GM19351 (cell line): ENCODE data around the gene ANKFN1.
A peak's percentile ranks its signal among the peaks of the same experiment; 100 is the strongest.

ENCODE experiments used
- ATAC-seq: cut with Tn5 transposase; IDR thresholded peaks from one replicate; pipeline ENCODE4 v1.9.1; 2021; ENCODE audit warnings: mild to moderate bottlenecking, moderate library complexity; ENCODE audit not compliant: unreplicated experiment

The ANKFN1 gene

DNA sequence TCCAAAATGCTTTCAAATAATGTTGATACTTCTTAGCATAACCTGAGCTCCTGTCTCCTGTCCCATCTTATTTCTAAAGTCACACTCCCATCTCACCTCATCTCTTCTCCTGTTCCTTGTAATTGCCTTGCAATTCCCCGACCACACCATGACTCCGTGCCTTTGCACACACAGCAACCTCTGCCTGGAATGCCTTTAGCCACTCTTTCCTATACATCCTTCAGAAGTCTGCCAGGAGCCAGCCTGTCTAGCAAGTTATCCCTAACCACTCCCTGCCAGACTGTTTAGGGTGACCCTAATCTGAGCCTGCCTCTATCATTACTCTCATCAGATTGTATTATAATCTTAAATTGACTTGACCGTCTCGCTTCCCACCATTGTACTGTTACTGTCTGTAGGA, 272.2 kb downstream of the ANKFN1 start:
- no peak for ATAC-seq

DNA sequence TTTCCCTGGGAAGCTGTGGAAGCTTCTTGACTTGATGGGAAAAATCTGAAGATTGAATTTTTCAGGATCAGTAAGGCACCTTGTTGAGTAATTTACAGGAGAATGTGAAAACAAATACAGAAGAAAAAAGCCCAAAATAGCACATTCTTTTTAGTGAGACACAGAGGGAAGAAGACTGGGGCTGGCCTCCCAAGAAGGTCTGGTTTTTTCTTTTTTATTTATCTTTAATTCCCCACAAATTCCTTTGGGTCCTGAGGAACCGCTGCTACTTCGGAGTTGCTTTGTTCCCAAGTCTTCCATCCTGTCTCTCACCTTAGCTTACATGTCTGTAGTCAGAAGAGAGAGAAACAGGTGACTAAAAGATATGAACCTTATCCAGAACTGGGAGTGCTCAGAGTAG, 273.6 kb downstream of the ANKFN1 start:
- no peak for ATAC-seq

DNA sequence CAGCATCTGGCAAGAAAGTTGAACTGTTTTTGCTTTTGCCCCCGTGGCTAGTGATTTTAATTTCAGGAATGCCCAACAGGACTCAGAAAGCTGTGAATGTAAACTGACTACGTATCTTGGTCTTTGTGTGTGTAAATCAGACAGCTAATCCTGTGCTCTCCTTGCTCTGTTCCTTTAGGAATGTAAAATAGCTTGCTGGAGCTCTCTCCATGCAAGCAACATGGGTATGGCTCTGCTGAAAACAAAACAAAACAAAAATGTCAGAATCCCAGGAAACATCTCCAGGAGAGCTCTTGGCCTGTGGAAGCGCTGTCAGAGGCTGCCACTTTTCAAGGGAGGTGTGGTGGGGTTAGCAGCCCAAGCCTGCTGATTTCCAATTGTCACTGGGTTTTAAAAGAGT, 278.5 kb downstream of the ANKFN1 start:
- ATAC-seq, result no peak

DNA sequence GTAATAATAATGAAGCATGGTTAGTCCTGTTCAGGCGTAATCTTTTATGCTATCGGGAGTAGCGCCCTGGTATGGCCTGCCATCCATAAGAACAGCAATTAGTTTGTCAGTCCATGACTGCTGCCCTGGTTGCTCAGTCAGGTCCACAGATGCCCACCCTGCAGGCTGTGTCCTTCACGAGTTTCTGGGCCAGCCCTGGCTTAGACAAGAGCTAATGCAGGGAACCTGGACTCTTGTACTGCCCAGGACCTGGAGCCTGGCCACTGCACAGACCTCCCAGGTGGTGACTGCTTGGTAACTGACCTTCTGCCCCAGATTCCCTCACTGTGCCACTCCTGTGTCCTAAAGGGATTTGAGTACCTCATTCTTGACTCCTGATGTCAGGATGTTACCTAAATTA, 279.2 kb downstream of the ANKFN1 start:
- no peak for ATAC-seq

DNA sequence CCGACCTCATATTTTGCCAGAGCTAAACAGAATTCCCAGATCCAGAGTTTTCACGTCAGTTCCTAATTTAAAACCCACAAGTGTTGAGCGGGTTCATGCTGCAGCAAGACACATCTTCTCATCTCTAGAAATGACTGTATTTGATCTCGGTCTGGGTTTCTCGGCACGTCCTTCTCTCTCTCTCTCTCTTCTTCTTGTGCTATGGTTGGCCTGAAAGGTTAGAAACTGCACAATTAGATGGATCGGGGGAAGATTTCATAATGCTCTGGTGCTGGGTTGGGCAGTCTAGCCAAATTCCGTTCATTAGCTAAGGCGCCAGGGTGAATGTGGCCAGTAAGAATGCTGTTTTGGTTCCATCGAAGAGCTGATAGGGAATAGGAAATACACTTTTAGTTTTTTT, 281.3 kb downstream of the ANKFN1 start:
- ATAC-seq, result no peak

DNA sequence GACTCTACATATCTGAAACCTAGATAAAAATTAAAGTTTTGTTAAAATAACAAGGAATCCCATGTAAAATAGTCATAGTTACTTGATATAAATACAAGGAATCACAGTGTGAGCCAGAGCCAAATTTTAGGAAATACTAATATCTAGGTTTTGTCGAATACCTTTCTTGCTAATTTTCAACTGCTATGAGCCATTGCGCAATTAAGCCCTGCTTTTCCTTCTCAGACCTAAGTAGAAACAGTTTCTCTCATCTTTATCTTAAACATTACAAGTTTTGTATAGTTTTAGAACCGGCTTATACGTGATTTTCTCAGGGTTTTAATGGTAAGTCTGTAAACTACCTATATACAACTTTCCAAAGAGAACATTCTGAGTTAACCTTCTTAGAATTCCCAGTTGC, 282.9 kb downstream of the ANKFN1 start:
- ATAC-seq, result no peak

DNA sequence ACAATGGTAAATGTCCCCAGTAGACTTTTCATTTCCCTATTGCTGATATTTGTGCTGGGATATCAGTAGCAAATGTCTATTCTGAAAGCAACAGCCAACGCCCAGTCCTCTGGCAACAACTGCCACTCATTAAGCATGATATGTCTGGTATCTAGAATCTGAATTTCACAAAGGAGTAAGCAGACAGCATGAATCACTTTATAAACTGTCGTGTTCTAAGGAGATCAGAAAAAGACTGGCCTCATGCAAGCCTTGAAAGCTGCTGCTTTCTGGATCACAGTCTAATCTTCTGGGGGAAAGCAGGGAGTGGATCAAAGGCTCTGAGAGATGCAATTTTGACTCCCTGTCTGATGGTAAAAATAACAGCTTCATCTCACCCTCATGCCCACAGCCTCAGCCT, 287.1 kb downstream of the ANKFN1 start:
- ATAC-seq, result no peak

DNA sequence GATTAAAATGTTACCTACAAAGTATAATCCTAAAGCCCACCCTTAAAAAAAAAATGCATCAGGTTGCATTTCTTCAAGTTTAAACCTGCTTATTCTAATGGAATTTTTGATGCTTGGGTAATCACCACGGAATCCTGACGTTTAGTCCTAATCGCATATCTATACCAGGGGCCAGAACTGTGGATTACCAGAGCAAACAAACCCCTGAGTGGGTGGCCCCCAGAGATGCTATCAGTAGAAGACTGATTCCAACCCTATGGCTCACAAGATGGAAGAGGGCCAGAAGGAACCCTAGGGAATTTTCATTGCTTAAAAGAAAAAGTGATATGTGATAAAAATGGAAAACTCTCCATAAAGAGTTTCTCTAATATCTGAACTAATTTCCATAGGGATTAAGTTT, 288.0 kb downstream of the ANKFN1 start:
- no peak for ATAC-seq

DNA sequence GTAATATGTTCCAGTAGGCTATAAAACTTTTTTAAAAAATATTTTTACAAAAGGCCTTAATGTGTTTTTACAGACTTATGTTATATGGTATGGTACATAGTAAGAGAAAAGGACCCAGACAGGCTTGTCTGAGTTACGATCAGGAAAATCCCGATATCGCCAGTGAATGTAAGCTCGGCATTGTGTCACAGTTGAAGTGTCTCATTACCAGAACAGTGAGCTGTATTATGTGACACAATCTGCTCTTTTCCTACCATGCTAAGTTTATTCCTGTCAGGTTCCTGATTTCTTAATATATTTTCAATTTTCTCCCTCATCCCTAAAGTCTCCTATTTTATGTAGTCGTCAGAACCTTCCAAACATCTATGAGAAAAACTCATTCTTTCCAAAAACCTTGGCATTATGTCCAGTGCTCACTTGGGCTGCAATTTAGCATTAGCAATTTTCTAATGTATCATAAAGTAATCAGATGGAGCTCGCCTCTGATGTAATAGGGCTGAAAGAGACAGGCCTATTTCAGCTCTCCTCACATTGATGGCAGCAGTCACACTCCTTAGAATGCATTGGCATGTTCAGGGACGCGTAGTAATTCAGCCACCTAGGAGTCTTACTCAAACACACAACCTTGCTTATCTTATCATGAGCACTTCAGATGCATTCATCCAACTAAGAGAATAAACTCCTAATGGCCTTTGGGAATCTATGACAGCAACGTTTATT, 292.6 kb downstream of the ANKFN1 start:
- no peak for ATAC-seq

DNA sequence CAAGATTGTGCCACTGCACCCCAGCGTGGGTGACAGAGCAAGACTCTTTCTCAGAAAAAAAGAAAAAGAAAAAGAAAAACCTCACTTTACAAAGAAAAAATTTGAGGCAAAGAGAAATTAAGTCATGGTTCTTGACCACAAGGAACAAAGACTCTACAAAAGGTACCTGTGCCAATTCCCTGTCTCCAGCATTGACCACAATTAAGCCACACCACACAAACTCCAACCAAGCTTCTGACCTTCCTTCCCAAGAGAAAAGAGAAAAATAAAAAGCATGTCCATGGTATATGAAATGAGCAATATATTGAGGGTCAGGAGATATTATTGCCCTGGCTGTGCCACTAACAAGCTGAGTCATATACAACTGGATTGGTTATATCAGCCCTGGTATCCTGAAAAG, 293.9 kb downstream of the ANKFN1 start:
- ATAC-seq, result no peak

DNA sequence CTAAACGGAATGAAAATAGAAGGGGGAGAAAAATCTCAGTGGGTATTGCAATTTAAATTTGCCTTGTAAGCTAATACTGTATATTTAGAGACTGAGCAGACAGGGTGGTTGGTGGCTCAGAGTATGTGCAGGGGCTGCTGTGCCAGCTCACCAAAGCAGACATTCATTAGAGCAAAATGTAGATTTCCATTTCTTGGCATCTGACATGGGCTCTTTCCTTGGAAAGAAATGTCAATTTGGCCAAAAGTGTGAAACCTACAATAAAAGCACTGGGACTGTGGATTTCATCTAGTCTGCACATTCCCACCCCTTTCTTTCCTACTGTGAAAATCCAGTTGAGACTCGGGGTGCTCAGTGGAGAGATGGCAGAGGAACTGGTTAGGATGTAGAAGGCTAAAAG, 295.1 kb downstream of the ANKFN1 start:
- ATAC-seq, result no peak

DNA sequence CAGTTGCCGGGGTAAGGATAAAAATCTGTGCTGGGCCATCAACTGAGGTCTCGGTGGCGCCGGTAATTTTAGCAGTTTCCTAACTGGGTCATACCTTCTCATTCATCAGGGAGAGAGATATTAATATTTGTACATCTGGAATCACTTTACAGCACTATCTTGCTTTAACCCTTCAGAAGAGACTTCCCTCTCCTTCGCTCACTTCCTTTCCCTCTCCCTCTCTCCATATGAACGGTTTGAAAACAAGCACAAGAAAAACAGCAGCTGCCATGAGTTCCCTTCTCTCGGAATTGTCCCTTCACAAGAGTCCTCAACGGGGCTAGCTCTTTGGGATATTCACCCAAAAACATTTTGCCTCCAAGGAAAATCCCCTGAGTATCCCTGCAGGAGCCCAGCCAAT, 295.9 kb downstream of the ANKFN1 start:
- ATAC-seq, result no peak

DNA sequence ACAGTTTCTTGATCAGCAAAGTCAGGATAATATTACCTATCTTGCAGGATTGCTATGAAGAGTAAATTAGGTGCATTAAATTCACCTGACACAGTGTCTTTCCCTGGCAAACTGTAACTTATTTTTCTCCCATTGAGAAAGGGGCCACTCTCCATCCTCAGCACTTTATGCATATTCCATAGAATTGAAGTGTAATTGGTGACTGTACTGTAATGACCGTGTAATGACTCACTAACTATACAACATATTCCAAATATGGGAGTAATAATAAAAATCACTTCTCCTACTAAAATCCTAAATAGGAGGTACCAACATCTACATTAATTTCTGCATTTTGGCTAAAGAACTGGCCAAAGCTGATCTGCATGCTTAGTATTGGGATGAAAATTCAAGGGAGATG, 298.4 kb downstream of the ANKFN1 start:
- ATAC-seq, result no peak

DNA sequence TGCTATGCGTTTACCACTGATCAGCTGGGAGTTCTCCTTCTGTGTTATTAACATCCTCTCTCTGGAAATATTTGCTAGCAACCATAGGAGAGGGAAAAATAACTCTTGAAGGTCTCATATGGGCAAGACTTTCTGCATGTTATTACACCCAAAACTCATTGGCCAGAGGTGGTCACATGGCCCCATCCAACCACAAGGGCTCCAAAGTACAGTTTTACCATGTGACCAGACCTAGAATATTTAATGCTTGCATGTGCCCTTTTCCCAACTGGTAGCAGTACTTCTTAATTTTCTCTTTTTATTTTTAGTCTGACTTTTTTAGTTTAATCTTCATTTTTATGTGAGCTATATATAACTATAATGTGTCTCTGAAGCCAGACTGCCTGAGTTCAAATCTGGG, 299.2 kb downstream of the ANKFN1 start:
- ATAC-seq, result no peak

DNA sequence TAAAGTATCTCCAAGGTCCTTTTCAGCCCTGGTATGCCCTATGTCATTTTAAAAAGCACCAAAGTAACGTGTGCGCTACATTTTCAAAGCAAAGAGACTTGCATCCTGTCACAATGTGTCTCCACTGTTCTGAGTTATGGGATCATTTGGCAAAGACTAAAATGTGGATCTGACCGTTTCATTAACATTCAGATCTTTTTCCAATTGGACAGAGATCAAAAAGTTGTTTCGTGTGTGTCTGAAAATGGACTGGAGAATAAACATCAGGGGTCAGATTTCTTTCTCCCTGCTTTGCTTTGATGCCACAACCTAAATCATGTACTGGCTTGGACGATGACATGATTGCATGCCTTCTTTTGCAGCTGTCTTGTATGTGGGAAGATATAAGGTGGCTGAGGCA, 304.2 kb downstream of the ANKFN1 start:
- ATAC-seq, result no peak

DNA sequence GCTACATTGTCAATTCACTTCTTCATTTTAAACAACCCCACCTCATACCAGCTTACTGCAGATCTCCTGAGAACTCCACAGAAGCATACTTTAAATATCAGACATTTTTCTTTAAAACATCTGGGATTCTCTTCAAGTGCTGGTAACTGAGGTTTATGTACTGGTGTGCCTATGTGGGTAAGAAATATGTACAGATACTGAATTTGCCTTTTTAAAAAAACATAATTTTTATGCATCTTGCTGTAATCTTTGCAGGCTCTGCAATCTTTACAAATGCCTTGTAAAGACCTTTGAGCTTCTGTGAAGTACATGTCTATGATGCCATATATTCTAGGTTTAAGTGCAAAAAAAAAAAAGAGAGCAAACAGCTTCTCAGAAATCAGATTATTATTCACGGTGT, 312.6 kb downstream of the ANKFN1 start:
- no peak for ATAC-seq

DNA sequence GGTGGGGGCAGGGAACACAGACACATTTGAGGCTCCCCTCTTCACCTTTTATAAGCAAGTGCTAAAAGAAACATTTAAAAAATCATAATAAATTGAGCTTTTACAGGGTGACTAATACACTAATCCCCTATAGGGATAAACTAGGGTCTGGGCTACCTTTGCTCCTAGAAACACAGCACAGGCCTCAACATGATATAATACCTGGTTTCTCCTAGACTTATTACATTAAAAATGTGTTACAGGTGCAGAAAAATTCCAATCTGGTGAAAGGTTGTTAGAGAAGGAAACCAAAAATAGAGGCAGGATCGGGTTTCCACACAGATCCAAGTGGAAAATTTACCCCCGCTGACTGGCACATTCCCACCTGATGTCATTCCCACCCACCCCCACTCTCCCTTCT, 315.6 kb downstream of the ANKFN1 start:
- no peak for ATAC-seq

DNA sequence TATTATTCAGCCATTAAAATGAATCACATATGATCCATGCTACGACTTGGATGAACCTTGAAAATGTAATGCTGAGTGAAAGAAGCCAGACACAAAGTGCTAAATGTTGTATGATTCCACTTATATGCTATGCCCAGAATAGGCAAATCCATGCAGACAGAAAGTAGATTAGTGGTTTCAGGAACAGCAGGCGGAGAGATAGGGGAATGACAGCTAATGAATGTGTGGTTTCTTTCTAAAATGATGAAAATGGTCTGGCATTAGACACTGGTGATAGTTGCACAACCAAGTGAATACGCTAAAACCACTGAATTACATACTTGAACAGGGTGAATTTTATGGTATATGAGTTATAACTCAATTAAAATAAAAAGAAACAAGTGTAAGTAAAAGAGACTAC, 318.4 kb downstream of the ANKFN1 start:
- no peak for ATAC-seq

DNA sequence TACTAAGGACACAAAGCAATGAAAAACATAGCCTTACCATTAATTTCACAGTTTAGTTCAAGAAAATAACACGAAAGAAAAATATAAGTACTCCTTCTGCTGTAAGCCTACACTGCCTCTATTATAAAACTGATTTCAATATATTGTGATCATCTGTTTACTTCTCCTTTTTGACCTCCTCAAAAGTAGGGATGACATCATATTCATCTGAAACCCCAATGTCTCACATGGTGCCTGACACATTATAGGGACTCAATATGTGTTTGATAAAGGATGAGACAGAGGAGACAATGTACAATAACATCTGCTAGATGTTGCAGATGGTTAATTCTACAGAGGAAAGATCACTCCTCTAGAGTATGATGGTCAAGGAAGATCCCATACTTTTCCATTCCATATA, 321.8 kb downstream of the ANKFN1 start:
- no peak for ATAC-seq

DNA sequence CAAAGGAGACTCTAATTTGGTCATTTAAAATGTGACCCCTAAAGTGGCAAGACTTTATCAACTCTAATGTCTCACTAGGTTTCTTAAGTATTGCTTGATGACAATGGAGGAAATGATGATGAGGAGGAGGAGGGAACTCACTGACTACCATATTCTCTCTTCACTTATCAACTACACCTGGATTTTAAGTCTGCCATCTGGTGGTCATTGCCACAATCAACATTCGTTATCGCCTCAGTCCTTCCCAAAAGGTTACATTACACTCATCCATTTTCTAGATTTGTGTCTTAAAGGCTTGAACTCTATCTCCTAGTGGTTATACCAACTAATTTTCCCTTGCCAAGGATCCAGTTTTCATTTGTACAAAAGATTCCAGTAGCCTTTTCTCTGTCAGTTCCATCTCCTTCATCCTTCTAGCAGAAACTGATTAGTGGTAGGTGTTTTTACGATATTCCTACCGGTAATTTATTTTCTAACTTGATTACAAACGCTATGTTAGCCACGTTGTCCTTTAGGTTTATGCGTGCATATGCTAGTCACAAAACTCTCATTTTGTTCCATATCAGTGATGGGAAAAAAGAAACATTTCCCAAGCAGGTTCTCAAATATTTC, 325.7 kb downstream of the ANKFN1 start:
- peak; percentile 73 for ATAC-seq

DNA sequence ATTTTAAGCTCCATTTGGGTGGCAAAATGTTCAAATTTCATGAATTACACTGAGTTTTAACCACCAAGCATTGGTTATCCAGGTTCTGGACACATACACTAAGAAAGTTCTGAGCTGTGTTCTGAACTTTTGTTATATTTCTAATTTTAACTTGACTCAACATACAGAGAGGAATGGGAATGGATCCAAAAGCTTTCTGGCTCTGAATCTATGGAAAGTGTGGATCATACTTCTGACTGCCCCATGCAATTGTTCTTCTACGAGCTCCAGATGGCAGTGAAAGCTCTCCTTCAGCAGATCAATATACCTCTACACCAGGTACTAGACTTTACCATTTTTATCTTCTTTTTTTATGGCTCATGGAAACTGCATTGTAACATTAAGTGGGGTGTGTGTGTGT, 327.2 kb downstream of the ANKFN1 start:
- ATAC-seq, result no peak

DNA sequence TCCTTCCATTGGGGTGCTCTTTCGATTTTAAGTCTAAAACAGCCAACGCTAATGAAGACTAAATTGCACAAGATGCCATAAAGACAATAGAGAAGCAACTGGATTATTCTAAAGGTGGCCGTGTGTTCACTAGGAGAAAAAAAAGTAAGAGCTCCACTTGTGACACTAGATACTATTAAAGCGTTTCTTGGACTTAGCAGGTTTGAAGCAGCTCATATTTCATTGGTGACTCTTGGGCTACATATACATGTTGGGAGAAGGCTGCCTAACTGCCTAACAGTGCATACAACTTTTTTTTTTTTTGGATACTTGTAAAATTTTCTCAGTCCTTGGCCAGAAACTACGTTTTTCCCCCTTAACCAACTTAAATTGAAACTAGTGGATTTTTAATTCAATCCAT, 328.4 kb downstream of the ANKFN1 start:
- ATAC-seq, result no peak

DNA sequence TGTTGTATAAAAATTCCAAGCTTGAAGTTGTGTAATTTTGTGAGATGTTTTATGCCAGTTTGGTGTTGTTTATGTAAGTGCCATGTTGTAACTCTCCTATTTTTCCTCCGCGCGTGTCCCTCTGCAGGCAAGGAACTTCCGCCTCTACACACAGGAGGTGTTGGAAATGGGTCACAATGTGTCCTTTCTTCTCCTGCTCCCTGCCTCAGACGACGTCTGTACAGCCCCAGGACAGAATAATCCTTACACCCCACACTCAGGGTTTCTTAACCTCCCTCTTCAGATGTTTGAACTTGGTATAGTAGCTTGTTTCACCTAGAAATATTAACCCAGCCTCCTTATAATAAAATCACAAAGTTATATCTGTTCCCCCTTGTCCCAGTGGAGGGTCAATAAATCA, 329.0 kb downstream of the ANKFN1 start:
- ATAC-seq, result no peak
